ENCODE measurements around the gene PKIG. TPM values are rescaled to one million over a fixed set of nuclear protein-coding genes. Genes with fewer than 3 reads are reported as not detected.
"Not testable (repeated sequence)": the region's sequence is repeated elsewhere in the genome, so short reads cannot be mapped to it uniquely, and the experiment has no call there.

The PKIG gene
- total RNA-seq, 1 donor from 2014 or later, result 180 TPM

- ATAC-seq (ENCODE audit: poor library complexity) (no peak), DNase-seq (peak; percentile 13)
- intact Hi-C loops (cut with DNase I), result no loop called here
Observed at GRCh38 chr20:44648068-44648467, 65.7 kb downstream of the PKIG start.

DNA sequence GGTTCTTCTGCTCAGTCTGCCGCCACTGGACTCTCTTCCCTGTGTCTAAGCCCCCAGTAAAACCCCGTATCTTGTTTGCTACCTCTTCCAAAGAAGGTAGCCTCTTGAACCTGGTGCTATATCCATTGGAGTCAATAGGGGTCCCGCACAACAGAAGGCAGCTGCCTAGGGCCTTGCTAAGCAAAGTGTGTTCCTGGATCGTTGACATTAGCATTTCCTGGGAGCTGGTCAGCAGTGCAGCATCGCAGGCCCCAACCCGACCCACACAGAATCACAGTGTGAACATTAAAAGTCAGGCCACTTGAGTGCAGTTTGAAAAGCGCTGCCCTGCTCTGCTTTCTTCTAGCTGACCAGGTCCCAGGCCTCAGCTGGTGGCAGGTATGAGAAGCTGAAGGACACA, 66.2 kb downstream of the PKIG start:
- no peak for ATAC-seq (ENCODE audit: poor library complexity)
- DNase-seq, result no peak
- intact Hi-C loops (cut with DNase I), result no loop called here

- intact Hi-C loops (cut with DNase I), result no loop called here
- DNase-seq (no peak), ATAC-seq (ENCODE audit: poor library complexity) (no peak)
Observed at GRCh38 chr20:44649126-44649525, 66.7 kb downstream of the PKIG start.

GRCh38 chr20:44649976-44650375, 67.6 kb downstream of the PKIG start:
- no peak for DNase-seq
- intact Hi-C loops (cut with DNase I), result no loop called here
- no peak for ATAC-seq (ENCODE audit: poor library complexity)

- no peak for DNase-seq
- intact Hi-C loops (cut with DNase I), result no loop called here
- peak; percentile 20 for ATAC-seq (ENCODE audit: poor library complexity)
Observed at GRCh38 chr20:44650771-44651433, 68.5 kb downstream of the PKIG start.

DNA sequence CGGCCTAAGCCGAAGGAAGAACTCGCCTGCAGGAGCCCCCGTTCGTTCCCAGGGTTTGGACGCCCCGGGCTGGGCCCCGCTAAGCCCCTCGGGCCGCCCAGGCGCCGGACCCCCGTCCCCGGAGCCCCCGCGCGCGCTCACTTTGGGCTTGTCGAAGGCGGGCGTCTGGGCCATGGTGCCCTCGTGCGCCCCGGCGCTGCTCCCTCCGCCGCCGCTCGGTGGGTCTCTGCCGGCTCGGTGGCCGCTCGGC, 69.0 kb downstream of the PKIG start:
- no peak for DNase-seq
- intact Hi-C loops (cut with DNase I), result no loop called here

GRCh38 chr20:44651684-44652423, 69.5 kb downstream of the PKIG start, which contains the start of gene ADA:
Gene ADA, minus strand, starts transcription at chr20:44651699. Its CDS starts 92 bp downstream, at chr20:44651607.
- ATAC-seq (ENCODE audit: poor library complexity) (peak; percentile 94), DNase-seq (peak; percentile 84)
- intact Hi-C loops (cut with DNase I), result no loop called here

More for the DNA sequence above, 69.0 kb downstream of the PKIG start:
- ATAC-seq (ENCODE audit: poor library complexity), result no peak

DNA sequence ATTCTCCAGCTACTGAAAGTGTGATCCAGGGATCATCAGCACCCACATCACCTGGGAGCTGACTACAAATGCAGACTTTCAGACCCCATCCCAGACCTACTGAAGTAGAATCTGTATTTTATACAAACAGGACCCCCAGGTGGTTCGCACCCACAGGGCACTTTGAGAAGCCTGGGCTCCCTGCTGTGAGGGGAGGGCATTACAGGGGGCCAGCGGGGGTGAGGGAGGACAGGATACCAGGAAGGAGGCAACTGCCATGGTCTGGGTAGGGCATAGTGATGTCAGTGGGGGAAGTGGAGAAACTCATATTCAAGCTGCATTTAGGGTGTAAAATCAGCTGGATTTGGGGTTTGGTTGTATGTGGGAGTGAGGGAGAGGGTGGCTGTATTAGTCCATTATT, 71.2 kb downstream of the PKIG start:
- intact Hi-C loops (cut with DNase I), result no loop called here
- DNase-seq (no peak), ATAC-seq (ENCODE audit: poor library complexity) (no peak)

DNA sequence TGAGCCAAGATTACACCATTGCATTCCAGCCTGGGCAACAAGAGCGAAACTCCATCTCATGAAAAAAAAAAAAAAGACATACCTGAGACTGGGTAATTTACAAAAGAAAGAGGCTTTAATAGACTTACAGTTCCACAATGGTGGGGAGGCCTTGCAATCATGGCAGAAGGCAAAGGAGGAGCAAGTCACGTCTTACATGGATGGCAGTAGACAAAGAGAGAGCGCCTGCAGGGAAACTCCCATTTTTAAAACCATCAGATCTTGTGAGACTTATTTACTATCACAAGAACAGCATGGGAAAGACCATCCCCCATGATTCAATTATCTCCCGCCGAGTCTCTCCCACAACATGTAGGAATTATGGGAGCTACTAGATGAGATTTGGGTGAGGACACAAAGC, 71.8 kb downstream of the PKIG start:
- intact Hi-C loops (cut with DNase I); ATAC-seq (ENCODE audit: poor library complexity); DNase-seq: not testable (repeated sequence)

GRCh38 chr20:44656448-44656847, 74.1 kb downstream of the PKIG start:
- ATAC-seq (ENCODE audit: poor library complexity) (no peak), DNase-seq (no peak)
- intact Hi-C loops (cut with DNase I), result no loop called here

GRCh38 chr20:44657875-44658274, 75.5 kb downstream of the PKIG start:
- DNase-seq (no peak), ATAC-seq (ENCODE audit: poor library complexity) (no peak)
- intact Hi-C loops (cut with DNase I), result no loop called here

DNA sequence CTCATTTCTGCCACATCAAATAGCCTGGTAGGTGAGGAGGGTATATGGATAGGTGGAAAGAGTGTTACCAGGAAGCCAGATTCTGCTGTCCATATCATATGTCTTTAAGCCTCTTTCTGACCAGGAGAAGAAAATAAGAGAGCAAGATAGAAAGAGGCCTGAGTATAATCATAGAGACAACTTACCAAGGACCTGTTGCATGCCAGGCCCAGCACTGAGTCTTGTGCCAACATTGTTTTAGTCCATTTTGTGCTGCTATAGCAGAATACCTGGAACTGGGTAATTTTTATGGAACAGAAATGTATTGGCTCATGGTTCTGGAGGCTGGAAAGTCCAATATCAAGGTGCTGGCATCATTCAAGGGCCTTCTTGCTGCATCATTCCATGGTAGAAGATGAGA, 76.4 kb downstream of the PKIG start:
- DNase-seq, result no peak
- no peak for ATAC-seq (ENCODE audit: poor library complexity)
- intact Hi-C loops (cut with DNase I), result no loop called here

- ATAC-seq (ENCODE audit: poor library complexity), result no peak
- DNase-seq, result no peak
- intact Hi-C loops (cut with DNase I), result no loop called here
Observed at GRCh38 chr20:44659931-44660330, 77.6 kb downstream of the PKIG start.

DNA sequence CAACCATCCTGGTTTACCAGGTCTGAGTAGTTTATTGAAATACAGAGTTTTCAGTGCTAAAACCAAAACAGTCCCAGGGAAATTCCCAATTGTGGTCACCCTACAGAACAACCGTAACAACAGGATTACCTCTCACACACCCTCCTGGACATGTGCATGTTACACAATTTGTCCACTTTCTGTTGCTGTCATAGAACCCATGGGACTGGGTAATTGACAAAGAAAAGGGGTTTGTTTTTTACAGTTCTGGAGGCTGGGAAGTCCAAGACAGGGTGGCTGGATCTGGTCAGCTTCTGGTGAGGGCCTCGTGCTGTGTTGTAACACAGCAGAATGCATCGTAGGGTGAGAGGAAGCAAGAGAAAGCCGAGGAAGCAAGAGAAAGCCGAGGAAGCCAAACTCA, 78.2 kb downstream of the PKIG start:
- intact Hi-C loops (cut with DNase I), result no loop called here
- ATAC-seq (ENCODE audit: poor library complexity) (no peak), DNase-seq (no peak)

DNA sequence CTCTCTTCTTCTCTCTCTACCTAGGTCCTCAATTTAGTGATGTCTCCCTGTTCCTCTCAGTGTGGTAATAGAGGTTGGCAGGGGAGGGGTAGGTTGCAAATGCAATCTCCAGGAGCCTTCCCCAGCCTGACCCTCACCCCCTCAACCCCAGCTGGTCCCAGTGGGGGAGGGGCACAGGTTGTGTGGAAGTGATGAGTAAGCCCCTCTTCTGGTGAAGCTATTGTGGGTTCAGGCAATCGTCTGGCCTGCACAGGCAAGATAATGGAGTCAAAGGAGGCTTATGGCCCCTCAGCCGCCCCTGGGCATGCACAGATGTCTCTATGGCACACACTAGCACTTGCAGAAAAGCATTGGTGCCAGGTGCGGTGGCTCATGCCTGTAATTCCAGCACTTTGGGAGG, 79.9 kb downstream of the PKIG start:
- DNase-seq (no peak), ATAC-seq (ENCODE audit: poor library complexity) (no peak)
- intact Hi-C loops (cut with DNase I), result no loop called here

- DNase-seq (no peak), ATAC-seq (ENCODE audit: poor library complexity) (peak; percentile 46)
- intact Hi-C loops (cut with DNase I), result no loop called here
Observed at GRCh38 chr20:44664131-44664530, 81.8 kb downstream of the PKIG start.

DNA sequence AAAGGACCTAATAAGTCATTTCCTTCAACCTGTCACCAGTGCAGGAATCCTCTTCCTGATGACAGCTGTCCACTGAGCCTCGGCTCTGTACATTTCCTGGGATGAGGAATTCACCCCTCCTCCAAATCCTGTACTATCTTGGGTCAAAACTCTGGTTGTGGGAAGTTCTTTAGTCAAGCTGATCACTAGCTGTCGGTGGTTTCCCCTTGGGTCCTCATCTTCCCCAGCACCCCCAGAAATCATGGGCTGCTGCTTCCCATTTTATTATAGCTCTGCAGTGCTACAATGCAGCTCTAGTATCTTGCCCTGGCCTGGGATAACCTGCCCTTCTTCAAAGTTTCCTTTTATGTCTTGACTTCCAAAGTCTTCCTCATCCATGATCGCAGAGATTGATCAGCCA, 83.7 kb downstream of the PKIG start:
- DNase-seq (no peak), ATAC-seq (ENCODE audit: poor library complexity) (no peak)
- intact Hi-C loops (cut with DNase I), result no loop called here
